ENCODE data around the gene NET1. TPM values are rescaled to one million over a fixed set of nuclear protein-coding genes. Genes with fewer than 3 reads are reported as not detected.

The NET1 gene
- total RNA-seq, 2 experiments from 2014 or later, result 39.8 to 46.3 TPM

DNA sequence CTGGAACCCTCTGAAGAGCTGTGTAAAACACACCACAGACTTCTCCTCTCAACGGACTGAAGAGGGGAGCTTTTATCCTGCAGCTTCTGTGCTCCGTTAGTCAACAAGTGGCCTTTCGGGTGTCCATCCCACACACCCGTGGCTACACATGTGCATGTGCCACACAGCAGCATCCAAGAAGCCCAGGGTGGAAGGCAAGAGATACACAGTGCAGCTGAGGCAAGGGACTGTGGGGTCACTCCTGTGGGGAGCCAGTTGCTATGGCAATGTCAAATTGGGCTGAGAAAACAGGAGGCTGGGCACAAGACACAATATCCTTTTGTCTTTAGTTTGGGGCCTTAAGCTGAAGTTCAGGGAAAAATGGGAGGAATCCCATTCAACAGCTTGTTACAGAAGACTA, 28.7 kb downstream of the NET1 start:
- DNase-seq (ENCODE audit: low spot score), result no peak
- H3K36me3 ChIP-seq (ENCODE audit: insufficient read depth, low read length), result peaks cover 25% of the 10 kb centered on the region
- no peak overlapping the region for H3K4me3 ChIP-seq (ENCODE audit: low read depth, low read length, poor library complexity, severe bottlenecking)
- ChIA-PET POLR2A (interaction anchor here (0.7 to 2.0 kb wide), 4 partner anchors 14 to 398 kb away, joined by 3 to 11 read pairs (median 4); no protein-coding TSS in a partner anchor), CTCF (ENCODE audit: unreplicated experiment) (interaction anchor here (2.5 kb wide), 1 partner anchor 182 kb away, joined by 13 read pairs; no protein-coding TSS in a partner anchor)
- H3K4me2 ChIP-seq (ENCODE audit: low read length), result no peak overlapping the region
- H2AFZ ChIP-seq (ENCODE audit: low read length), result no peak overlapping the region
- H3K9me2 ChIP-seq (ENCODE audit: insufficient read depth, low read length), result no peaks in the 10 kb centered on the region
- H4K20me1 ChIP-seq (ENCODE audit: insufficient read depth, low read length), result no peaks in the 10 kb centered on the region
- H3K79me2 ChIP-seq (ENCODE audit: insufficient read depth, low read depth, low read length), result peaks cover 3% of the 10 kb centered on the region; the same call in 1 of the 2 replicates
- intact Hi-C loops (cut with micrococcal nuclease; ENCODE audit: unreplicated experiment), result loop anchor here (10.0 kb wide), 2 partner anchors 304 to 434 kb away; no protein-coding TSS in a partner anchor
- peaks cover 14% of the 10 kb centered on the region for H3K4me1 ChIP-seq (ENCODE audit: insufficient read depth, low read length, poor library complexity, severe bottlenecking)
- no peaks in the 10 kb centered on the region for H3K9me3 ChIP-seq (ENCODE audit: low read length)
- H3K27ac ChIP-seq (ENCODE audit: low read depth, low read length, poor library complexity, severe bottlenecking), result no peak overlapping the region
- BruUV-seq (replicated peaks), result no TSS peak
- TF ChIP-seq EZH2phosphoT487 (IDR thresholded peaks at IDR 0.05; ENCODE audit: borderline replicate concordance, low read depth, low read length), result no peak
- TF ChIP-seq, protein P1, sequence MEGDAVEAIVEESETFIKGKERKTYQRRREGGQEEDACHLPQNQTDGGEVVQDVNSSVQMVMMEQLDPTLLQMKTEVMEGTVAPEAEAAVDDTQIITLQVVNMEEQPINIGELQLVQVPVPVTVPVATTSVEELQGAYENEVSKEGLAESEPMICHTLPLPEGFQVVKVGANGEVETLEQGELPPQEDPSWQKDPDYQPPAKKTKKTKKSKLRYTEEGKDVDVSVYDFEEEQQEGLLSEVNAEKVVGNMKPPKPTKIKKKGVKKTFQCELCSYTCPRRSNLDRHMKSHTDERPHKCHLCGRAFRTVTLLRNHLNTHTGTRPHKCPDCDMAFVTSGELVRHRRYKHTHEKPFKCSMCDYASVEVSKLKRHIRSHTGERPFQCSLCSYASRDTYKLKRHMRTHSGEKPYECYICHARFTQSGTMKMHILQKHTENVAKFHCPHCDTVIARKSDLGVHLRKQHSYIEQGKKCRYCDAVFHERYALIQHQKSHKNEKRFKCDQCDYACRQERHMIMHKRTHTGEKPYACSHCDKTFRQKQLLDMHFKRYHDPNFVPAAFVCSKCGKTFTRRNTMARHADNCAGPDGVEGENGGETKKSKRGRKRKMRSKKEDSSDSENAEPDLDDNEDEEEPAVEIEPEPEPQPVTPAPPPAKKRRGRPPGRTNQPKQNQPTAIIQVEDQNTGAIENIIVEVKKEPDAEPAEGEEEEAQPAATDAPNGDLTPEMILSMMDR (conservative IDR thresholded peaks at IDR 0.05; ENCODE audit: low read length), result no peak

DNA sequence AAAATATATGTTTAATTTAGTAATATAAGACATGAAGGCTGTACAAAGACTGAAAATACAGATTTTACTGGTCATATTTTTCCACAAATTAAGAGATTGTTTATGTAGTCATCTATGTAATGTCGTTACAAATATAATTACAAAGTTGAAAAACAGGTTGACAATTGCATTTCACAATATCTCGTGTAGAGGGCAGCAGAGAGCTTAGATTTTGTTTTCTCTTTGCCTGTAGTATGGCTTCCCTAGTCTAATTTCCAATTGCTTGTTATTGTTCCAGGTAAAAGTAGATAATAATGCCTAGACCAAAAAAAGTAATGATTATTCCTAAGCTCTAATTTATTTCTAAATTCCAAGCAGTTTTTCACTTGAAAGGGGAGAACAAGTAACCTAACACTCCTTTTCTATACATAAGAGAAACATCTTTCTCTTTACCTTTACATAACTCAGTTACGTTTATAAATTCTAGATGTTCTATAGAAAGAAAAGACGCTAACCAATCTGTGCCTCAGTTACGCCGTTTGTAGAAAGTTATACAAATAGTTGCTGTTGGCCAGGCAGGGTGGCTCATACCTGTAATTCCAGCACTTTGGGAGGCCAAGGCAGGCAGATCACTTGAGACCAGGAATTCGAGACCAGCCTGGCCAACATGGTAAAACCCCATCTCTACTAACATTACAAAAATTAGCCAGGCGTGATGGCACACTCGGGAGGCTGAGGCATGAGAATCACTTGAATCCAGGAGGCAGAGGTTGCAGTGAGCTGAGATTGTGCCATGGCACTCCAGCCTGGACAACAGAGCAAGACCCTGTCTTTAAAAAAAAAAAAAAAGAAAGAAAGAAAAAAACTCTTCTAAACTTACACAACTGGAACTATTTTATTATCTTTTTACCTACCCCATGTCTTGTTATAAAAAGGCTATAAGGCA, 30.0 kb downstream of the NET1 start:
- Histone ChIP-seq H3K4me1 (ENCODE audit: insufficient read depth, low read length, poor library complexity, severe bottlenecking) (peaks cover 18% of the 10 kb centered on the region), H3K36me3 (ENCODE audit: insufficient read depth, low read length) (peaks cover 25% of the 10 kb centered on the region), H3K9me3 (ENCODE audit: low read length) (no peaks in the 10 kb centered on the region), H4K20me1 (ENCODE audit: insufficient read depth, low read length) (0 out of 2 replicates have a peak, but pooled peaks cover 6% of the 10 kb centered on the region), H2AFZ (ENCODE audit: low read length) (no peak overlapping the region), H3K79me2 (ENCODE audit: insufficient read depth, low read depth, low read length) (peaks cover 12% of the 10 kb centered on the region; the same call in 1 of the 2 replicates), H3K4me2 (ENCODE audit: low read length) (no peak overlapping the region), H3K27ac (ENCODE audit: low read depth, low read length, poor library complexity, severe bottlenecking) (no peak overlapping the region), H3K4me3 (ENCODE audit: low read depth, low read length, poor library complexity, severe bottlenecking) (no peak overlapping the region), H3K9me2 (ENCODE audit: insufficient read depth, low read length) (no peaks in the 10 kb centered on the region)
- BruUV-seq (replicated peaks), result no TSS peak
- ChIA-PET CTCF (ENCODE audit: unreplicated experiment) (interaction anchor here (0.6 to 2.5 kb wide), 3 partner anchors 9 to 218 kb away, joined by 3 to 13 read pairs (median 4); no protein-coding TSS in a partner anchor), POLR2A (interaction anchor here (1.5 to 2.0 kb wide), 2 partner anchors 13 to 180 kb away, joined by 4 to 5 read pairs; no protein-coding TSS in a partner anchor)
- DNase-seq (ENCODE audit: low spot score), result peak; percentile 64
- intact Hi-C loops (cut with micrococcal nuclease; ENCODE audit: unreplicated experiment), result loop anchor here (1.0 to 10.0 kb wide), 3 partner anchors 181 to 432 kb away; no protein-coding TSS in a partner anchor
- no peak for TF ChIP-seq EZH2phosphoT487 (IDR thresholded peaks at IDR 0.05; ENCODE audit: borderline replicate concordance, low read depth, low read length)
- TF ChIP-seq, protein P1 (conservative IDR thresholded peaks at IDR 0.05; ENCODE audit: low read length), result peak; percentile 95

Data from OCI-LY7 (cell line).